SK-N-DZ (cell line): Measurements from ENCODE around the gene LOXL1.
"Not testable (repeated sequence)": the region's sequence is repeated elsewhere in the genome, so short reads cannot be mapped to it uniquely, and the experiment has no call there.

ENCODE experiments used
- DNase-seq: peaks from one replicate; pipeline ENCODE4 v3.0.0-alpha.2; 2015; ENCODE audit warnings: low spot score

Gene LOXL1

DNA sequence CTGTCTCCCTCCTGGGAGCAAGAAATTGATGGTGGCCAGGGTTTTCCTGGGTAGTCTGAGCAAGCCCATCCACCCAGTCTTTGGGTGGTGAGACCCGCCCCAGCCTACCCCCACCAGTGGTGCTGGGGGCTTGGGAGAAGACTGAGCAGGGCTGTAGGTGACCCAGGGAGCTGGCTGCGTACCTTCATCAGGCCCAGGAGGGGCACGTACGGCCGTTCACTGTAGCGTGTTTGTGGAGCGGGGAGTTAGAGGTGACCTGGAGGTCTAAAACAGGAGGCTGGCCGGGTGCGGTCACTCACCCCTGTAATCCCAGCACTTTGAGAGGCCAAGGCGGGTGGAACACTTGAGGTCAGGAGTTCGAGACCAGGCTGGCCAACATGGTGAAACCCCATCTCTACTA is 11.5 kb downstream of the LOXL1 start:
- DNase-seq, result no peak

- DNase-seq, result not testable (repeated sequence)
These were observed 12.3 kb downstream of the LOXL1 start for GRCh38 chr15:73938516-73938915.

- no peak for DNase-seq
These were observed 12.9 kb downstream of the LOXL1 start for GRCh38 chr15:73939138-73939537.

DNA sequence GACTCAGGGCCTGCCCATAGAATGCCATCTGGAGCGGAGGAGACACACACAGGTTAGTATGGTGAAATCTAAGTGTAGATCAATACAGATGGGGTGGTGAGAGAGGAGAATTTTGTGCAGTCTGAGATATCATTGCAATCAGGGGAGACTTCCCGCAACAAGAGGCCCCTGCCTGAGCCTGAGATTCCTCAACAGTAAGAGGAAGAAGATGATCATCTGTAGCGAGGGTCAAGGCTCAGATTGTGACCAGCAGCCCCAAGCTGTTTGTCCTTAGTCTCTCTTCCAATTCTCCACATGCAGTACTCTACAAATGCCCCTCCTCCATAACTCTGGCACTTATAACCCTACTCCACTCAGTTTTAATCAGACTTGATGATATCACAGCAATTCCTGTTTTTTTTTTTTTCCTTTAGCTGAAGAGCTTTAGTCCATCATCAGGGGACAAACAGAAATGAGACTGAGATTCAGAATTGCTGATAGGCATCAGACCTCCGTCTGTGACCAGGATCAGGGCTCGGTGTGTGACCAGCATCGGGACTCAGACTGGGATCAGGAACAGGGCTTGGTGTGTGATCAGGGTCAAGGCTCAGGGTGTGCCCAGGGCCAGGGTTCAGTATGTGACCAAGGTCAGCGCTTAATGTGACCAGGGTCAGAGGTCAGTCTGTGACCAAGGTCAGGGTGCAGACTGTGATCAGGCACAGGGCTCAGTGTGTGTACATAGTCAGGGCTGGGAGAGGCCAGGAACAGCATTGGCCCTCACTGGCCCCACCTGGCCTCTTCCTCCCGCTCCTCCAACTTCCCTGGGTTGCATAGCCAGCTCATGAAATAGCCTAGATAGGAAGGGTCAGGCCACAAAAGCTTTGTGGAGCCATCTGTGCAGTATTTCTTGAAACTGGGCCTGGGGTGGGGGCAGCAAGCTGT is 14.1 kb downstream of the LOXL1 start:
- peak; percentile 52 for DNase-seq

GRCh38 chr15:73941044-73941443 is 14.8 kb downstream of the LOXL1 start:
- DNase-seq, result peak; percentile 40

- no peak for DNase-seq
These were observed 15.2 kb downstream of the LOXL1 start for GRCh38 chr15:73941449-73941848.

GRCh38 chr15:73941871-73942635 is 15.8 kb downstream of the LOXL1 start:
- DNase-seq, result no peak

- DNase-seq, result no peak
These were observed 16.5 kb downstream of the LOXL1 start for GRCh38 chr15:73942751-73943270.

DNA sequence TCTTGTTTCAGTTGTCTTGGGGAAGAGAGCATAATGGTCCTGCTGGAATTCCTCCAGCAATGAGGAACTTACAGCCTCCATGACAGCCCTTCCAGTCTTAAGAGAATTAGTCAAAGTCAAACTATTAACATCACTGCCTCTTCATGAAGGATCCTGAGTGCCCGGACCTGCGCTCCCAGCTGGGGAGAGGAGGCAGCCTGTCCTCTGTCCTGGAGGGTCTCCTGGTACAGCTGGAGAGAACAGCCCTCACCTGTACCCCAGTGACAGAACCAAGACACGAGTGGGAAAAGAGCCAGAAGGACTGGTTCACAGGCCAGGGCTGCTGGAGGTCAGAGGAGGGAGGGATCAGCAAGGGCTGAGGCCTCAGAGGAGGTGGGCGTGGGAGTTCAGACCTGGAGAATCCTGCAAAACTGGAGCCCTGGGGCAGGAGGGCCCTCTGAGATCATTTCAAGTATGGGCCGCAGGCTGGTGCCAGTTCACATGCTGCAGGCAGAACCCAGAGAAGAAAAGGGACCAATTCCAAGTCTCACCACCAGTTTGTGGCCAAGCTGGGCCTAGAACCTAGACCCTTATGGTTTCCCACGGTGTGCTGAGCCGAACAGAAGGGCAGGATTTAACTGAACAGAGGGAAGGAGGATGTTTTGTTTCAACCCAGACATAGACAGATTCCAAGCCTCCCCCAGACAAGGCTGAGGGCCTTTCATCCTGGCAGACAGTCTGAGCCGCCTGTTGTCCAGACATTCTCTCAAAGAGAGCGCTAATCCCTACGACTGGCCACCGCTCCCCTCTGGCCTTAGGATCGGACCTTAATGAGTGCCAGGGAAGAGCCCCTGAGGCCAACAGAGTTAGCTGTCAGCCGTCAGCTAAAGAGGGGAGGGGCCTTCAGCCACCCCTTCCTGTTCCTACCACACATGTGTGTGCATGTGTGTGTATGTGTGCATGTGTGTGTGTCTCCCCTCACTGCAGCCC is 18.2 kb downstream of the LOXL1 start:
- no peak for DNase-seq

DNA sequence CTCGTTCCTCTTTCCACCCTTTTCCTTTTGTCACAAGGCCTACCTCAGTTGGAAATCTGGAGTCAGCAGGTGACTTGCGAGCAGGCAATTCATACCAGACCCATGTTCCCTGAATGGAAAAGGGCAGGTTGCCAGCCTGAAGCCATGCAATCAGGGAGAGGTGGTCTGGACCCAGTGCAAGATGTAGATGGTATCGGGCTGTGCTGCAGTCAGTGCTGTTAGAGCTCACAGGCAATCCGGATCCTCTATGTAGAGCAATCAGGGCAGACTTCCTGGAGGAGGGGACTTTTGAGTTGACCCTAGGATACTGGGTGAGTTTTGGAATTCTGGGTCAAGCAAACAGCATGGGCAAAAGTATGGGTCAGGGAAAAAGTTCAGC is 18.9 kb downstream of the LOXL1 start:
- DNase-seq, result no peak

GRCh38 chr15:73946046-73946721 is 19.9 kb downstream of the LOXL1 start:
- no peak for DNase-seq

DNA sequence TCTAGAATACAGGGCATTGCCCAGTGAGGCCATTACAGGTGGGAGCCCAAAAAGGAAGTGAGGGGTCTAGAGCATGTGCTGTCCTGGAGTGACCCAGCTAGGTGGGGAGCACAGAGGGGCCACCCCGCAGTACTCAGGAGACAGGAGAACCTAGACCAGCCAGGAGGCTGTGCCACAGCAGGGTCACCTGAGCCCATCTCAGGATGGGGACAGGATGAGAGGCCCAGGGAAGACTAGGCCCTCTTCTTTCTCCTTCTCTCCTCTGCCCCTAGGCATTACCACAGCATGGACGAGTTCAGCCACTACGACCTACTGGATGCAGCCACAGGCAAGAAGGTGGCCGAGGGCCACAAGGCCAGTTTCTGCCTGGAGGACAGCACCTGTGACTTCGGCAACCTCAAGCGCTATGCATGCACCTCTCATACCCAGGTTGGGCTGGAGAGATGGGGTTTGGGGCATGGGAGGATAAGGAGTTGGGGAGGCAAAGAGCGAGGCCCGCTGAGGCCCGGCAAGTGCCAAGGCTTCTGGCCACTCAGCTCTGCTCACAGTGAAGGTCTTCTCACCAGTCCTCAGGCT is 20.6 kb downstream of the LOXL1 start:
- no peak for DNase-seq

DNA sequence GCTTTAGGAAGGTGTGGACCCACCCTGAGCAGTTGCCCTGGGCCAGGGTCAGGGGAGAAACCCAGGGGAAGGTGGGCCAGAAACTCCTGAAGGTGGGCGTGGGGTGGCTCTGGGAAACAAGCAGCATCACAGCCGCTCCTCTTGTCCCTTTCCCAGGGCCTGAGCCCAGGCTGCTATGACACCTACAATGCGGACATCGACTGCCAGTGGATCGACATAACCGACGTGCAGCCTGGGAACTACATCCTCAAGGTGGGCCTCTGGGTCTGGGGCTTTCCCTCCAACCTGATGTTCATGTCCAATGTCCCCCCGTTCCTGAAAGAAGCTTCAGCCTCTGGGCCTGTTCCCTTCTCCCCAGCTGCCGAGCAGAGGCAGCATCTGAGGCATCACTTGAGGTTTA is 21.4 kb downstream of the LOXL1 start:
- DNase-seq, result no peak

- DNase-seq, result no peak
These were observed 22.1 kb downstream of the LOXL1 start for GRCh38 chr15:73948396-73948795.

DNA sequence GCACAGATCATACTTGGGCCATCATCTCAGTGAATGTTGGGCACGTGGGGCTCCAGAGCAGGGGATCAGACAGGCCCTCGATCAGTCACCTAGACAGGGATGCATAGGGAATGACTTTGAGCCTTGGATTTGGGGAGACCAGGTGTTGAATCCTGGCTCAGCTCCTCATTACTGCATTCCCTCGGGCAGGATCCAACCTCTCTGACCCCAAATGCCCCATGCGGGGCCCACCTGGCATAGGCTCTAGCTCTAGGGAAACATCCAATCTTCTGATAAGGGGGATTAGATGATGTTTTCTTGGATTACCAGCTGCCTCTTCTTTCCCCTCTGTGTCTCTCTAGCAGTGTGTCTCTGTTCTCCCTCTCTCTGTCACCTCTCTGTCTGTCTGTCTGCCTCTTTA is 22.7 kb downstream of the LOXL1 start:
- DNase-seq, result no peak

GRCh38 chr15:73949496-73949895 is 23.2 kb downstream of the LOXL1 start:
- DNase-seq, result no peak

GRCh38 chr15:73950479-73950830 is 24.2 kb downstream of the LOXL1 start:
- DNase-seq, result no peak

DNA sequence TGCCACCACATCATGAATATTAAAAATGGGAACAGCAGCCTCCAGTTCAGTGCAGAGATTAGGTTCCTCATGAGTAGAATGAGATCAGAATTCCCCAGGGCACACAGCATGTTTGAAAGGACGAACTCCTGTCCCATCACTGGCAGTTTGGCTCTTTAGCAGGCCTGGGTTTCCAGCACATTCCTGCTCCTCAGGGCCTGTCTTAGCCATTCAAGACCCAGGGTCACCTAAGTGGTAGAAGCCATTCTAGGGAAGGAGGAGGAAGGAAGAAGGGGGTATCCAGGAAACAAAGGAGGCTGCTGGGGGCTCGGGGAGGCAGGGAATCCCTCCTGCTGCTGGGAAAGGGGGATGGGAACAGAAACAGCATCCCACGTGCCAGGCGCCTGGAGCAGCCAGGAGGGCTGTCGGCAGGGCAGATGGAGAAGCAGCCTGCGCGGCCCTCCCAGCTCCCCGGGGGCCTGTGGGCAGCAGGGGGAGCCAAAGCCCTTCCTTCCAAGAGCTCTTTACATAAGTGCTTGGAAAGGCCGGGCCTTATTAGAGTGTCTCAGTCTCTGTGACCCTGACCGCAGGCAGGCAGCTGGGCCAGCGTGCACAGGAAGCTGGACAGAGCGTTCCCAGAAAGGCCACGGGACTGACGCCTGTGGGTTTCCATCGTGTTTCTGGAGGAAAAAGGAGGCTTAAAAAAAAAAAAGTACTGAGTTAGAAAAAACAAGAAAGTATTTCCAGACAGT is 24.7 kb downstream of the LOXL1 start:
- DNase-seq, result peak; percentile 95

DNA sequence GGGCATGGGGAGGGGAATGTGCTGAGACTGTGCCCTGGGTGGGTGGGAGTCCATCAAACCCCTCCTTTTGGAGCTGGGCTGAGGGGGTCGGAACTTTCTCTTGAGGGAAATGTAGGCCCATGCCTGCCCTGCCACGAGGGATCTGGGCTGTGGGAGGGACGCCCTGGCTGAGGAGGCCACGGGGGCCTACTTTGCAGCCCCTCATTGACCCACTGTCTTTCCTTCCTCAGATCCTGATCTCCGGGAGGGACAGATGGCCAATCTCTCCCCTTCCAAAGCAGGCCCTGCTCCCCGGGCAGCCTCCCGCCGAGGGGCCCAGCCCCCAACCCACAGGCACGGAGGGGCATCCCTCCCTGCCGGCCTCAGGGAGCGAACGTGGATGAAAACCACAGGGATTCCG is 25.3 kb downstream of the LOXL1 start:
- DNase-seq, result no peak
